Effector memory CD4-positive, alpha-beta T cell (primary cell): ENCODE data around the gene MTA1.

Experiments
- DNase-seq, 3 donors: peaks; one replicate each; pipeline ENCODE4 v3.0.0-alpha.2; 2020
- H3K27ac ChIP-seq: 2 replicates; pipeline ENCODE4 v1.7.0; 2013; ENCODE audit warnings: mild to moderate bottlenecking, low read length, moderate library complexity; ENCODE audit not compliant: insufficient read depth, poor library complexity, severe bottlenecking
- H3K27me3 ChIP-seq: replicated peaks from 2 replicates; pipeline ENCODE4 v1.7.0; 2013; ENCODE audit warnings: mild to moderate bottlenecking, low read length; ENCODE audit not compliant: insufficient read depth, control insufficient read depth, poor library complexity, severe bottlenecking
- H3K36me3 ChIP-seq: 2 replicates; pipeline ENCODE4 v1.7.0; 2013; ENCODE audit warnings: mild to moderate bottlenecking, low read length, moderate library complexity; ENCODE audit not compliant: control insufficient read depth, insufficient read depth
- H3K4me1 ChIP-seq: 2 replicates; pipeline ENCODE4 v1.7.0; 2013; ENCODE audit warnings: low read length, mild to moderate bottlenecking; ENCODE audit not compliant: control insufficient read depth, insufficient read depth, poor library complexity, severe bottlenecking
- H3K4me3 ChIP-seq: 2 replicates; pipeline ENCODE4 v1.7.0; 2013; ENCODE audit warnings: low read length, low read depth, mild to moderate bottlenecking; ENCODE audit not compliant: insufficient read depth, poor library complexity, severe bottlenecking
- H3K9me3 ChIP-seq: 2 replicates; pipeline ENCODE4 v1.7.0; 2013; ENCODE audit warnings: mild to moderate bottlenecking, low read length, moderate library complexity; ENCODE audit not compliant: control insufficient read depth

The MTA1 gene

DNA sequence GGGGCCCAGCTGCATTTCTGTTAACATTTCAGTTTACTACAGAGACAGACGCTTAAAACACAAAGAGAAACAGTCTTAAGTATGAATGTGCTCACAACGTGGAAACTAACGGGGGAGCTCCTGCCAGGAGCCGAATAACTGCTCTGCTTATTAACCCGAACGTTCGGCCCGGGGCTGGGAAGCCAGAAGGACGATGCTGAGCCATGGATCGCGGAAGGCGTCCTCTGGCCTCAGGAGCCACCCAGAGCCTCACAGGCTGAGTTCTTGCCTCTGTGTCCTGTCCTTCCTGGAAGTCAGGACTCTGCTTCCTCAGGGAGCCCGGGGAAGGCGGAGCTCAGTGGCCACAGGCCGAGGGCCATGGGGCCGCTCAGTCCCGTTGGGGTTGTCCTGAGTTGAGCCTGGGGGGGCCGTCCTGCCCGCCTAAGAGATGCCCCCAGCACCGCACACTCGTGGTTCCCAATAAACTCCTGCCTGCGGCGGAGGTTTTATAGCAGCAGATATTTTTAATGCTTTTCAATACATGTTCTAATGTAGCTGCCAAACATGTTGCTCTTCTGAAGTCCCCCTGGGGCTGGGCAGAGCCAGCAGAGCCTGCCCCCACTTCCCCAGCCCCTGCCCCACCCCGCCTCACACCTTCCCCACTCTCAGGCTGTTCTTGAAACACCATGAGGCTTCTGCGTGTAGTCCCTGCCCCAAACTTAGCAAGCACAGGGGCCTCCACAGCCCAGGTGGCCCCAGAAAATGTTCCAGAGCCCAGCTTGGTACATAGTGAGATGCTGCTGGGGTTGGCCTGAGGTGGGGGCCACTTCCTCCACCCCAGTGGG, 24.7 kb upstream of the MTA1 start:
- DNase-seq, result no peak
- Histone ChIP-seq H3K9me3 (no peaks in the 10 kb centered on the region), H3K27me3 (no peaks in the 10 kb centered on the region), H3K36me3 (no peaks in the 10 kb centered on the region), H3K4me3 (no peak overlapping the region), H3K27ac (no peak overlapping the region), H3K4me1 (peaks cover 14% of the 10 kb centered on the region)

DNA sequence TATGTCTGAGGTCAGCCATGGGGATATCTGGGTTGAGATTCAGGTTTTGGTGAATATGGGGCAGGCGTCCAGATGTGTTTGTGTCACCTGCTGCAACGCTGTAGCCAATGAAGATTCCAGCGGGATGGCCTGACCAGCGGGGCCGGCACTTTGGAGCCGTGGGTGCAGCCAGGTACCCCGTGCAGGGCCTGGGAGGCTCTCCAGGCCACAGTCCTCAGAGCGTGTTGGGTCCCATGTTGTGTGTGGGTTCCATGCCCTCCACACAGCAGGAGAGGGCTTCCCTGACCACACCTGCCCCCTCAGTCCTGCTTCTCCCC, 24.1 kb upstream of the MTA1 start:
- H3K27me3 ChIP-seq, result no peaks in the 10 kb centered on the region
- peaks cover 14% of the 10 kb centered on the region for H3K4me1 ChIP-seq
- no peaks in the 10 kb centered on the region for H3K9me3 ChIP-seq
- no peak overlapping the region for H3K27ac ChIP-seq
- H3K36me3 ChIP-seq, result peaks cover under 1% of the 10 kb centered on the region
- no peak for DNase-seq
- H3K4me3 ChIP-seq, result no peak overlapping the region

DNA sequence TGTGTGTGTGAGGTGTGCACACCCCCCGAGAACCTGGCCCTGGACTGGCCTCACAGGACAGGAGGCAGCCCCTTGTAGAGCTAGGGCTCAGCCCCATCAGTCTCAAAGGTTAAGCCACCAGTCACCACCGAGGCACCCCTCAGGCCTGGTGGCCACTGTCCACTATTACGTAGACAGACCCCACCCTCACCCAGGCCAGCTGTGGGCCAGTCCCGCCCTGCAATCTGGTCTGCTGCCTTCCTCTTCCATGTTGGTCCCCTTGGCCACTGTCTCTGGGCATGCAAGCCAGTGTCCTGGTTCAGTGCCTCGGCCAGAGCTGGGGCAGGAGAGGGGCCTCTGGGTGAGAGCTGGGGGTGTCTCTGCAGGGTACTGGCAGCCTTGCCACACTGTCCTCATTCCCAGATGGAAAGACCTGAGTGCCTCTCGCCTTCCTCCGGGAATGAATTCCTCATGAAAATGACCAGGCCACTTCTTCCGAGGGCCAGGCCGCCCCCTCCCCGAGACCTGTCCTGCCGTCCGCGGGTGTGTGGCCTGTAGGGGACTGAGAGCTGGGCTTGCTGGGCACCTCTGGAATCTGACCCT, 22.2 kb upstream of the MTA1 start:
- Histone ChIP-seq H3K9me3 (no peaks in the 10 kb centered on the region), H3K4me3 (peak overlapping the region; percentile 92), H3K36me3 (peaks cover 7% of the 10 kb centered on the region), H3K4me1 (peaks cover 14% of the 10 kb centered on the region), H3K27me3 (no peaks in the 10 kb centered on the region), H3K27ac (peak overlapping the region; percentile 75)
- no peak for DNase-seq

DNA sequence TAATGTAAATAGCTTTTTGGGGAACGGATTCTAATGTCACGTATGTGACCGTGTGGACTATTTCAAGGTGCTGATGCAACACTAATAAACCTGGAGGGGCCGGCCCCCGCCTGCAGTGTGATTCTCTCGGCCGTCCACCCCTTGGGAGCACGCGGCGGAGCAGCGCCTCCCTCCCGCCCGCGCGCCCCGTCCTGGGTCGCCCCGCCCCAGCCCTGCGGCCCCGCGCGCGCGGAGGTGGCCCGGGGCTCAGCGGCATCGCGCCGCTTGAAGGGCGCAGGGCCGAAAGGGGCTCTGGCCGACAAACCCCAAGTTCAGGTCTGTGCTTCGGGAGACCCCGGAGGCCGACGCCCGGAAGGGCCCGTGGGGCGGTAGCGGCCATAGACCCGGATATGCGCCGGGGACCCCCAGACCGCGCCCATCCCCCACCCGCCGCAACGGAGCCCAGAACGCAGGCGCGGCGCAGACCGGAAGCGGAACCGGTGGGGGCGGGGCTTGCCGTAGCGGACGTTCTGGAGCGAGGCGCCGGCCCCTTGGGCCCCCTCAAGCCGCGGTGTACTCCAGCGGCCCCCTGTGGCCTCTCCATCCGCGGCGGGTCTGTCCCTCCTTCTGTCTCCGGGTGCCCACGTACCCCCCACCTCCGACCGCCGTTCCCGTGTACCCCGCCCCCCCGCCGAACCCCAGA, 21.4 kb upstream of the MTA1 start, which contains the start of gene TEX22:
Gene TEX22 (plus strand): TSS at position 495 of the 682 bp plus-strand sequence. CDS start 803 bp downstream, outside the sequence.
- no peaks in the 10 kb centered on the region for H3K27me3 ChIP-seq
- peak; percentile 68 to 75 (median 71) for DNase-seq

DNA sequence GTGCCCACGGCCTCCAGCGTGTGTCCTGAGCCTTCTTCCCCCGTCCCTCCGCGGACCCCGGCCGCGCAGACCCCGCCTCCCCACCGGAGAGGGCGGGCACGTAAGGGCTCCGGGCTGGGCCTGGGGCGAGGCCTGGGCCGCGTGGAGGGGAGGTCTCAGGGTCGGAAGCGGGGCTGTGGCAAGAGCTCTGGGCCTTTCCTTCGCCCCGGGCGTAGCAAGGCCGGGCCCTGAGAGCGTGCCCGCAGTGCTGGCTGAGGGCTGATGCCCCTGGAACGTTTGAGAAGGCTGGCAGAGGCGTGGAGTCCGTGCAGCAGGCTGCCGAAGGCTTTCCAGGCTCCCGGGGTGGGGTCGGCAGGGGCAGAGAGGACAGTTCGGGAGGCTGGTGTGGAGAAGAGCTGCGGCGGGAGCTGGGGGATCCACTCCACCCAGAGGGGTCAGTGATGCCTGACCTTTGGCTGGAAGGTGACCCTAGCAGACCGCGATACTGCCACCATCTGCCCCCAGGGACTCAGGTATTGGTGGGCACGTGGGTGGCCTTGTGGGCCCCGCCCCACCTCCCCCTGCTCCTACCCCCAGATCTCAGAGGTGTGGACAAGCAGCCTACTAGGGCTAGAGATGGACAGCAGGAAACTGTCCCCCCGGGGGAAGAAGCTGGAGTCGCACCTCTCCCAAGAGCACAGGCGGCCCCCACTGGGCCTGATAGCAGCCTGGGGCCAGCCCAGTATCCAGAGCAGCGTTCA, 20.7 kb upstream of the MTA1 start:
- peak in 1 of 3 donors; percentile 21 for DNase-seq
- peak overlapping the region; percentile 75 for H3K27ac ChIP-seq
- H3K4me3 ChIP-seq, result peak overlapping the region; percentile 92
- no peaks in the 10 kb centered on the region for H3K9me3 ChIP-seq
- peaks cover 7% of the 10 kb centered on the region for H3K36me3 ChIP-seq
- H3K27me3 ChIP-seq, result no peaks in the 10 kb centered on the region
- peaks cover 14% of the 10 kb centered on the region for H3K4me1 ChIP-seq

More for the DNA sequence above, 21.4 kb upstream of the MTA1 start, which contains the start of gene TEX22:
- Histone ChIP-seq H3K36me3 (peaks cover 7% of the 10 kb centered on the region), H3K4me3 (peak within 1 kb of the TSS; percentile 92), H3K4me1 (peaks cover 14% of the 10 kb centered on the region), H3K27ac (peak within 1 kb of the TSS; percentile 75), H3K9me3 (no peaks in the 10 kb centered on the region)

DNA sequence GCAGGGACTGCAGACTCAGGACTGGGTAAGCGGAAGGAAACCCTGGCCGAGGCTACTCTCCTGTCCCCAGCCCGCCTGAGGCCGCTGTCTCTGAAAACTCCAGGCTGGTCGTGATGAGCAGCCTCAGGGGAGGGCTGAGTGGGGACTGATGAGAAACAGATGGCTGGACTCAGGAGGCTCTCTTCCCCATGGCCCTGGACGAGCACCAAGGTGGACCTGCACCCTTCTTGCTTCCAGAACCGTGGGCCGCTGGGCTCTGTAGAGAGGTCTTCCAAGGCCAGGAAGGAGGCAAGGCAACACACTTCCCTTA, 20.2 kb upstream of the MTA1 start:
- no peak for DNase-seq
- peak overlapping the region; percentile 92 for H3K4me3 ChIP-seq
- no peaks in the 10 kb centered on the region for H3K9me3 ChIP-seq
- H3K36me3 ChIP-seq, result peaks cover 7% of the 10 kb centered on the region
- peaks cover 14% of the 10 kb centered on the region for H3K4me1 ChIP-seq
- no peaks in the 10 kb centered on the region for H3K27me3 ChIP-seq
- no peak overlapping the region for H3K27ac ChIP-seq

DNA sequence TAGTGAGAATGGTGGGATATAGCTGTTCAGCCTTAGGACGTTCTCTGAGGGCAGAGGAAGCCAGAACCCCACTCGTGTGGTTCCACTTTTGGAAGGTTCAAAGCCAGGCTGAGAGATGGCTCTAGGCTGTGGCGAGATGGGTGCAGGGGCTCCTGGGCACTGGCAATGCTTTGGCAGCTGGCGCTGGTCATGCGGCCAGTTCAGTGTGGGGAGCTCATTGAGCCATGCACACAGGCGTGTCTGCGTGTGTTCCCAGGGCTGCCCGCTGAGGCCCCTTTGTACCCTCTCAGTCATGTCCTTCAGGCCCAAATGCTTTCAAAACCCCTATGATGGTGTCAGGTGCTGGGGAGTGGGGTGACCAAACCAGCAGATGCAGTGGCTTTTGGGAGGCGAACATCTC, 19.6 kb upstream of the MTA1 start:
- Histone ChIP-seq H3K27ac (no peak overlapping the region), H3K4me3 (no peak overlapping the region), H3K4me1 (peaks cover 14% of the 10 kb centered on the region), H3K27me3 (no peaks in the 10 kb centered on the region), H3K36me3 (peaks cover 7% of the 10 kb centered on the region), H3K9me3 (no peaks in the 10 kb centered on the region)
- no peak for DNase-seq

DNA sequence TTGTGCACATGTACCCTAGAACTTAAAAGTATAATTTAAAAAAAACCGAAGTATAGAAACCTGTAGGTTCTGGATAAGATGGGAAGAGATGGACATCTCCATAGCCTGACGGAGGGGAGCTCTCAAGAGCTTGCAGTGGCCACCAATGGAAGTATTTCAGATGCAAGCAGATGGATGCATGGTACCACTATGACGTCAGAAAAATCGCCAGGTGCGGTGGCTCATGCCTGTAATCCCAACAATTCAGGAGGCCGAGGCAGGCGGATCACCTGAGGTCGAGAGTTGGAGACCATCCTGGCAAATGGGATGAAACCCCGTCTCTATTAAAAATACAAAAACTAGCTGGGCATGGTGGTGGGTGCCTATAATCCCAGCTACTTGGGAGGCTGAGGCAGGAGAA, 17.9 kb upstream of the MTA1 start:
- Histone ChIP-seq H3K4me1 (peaks cover 14% of the 10 kb centered on the region), H3K36me3 (peaks cover 7% of the 10 kb centered on the region), H3K27me3 (no peaks in the 10 kb centered on the region), H3K9me3 (no peaks in the 10 kb centered on the region), H3K27ac (no peak overlapping the region), H3K4me3 (no peak overlapping the region)
- DNase-seq, result no peak

DNA sequence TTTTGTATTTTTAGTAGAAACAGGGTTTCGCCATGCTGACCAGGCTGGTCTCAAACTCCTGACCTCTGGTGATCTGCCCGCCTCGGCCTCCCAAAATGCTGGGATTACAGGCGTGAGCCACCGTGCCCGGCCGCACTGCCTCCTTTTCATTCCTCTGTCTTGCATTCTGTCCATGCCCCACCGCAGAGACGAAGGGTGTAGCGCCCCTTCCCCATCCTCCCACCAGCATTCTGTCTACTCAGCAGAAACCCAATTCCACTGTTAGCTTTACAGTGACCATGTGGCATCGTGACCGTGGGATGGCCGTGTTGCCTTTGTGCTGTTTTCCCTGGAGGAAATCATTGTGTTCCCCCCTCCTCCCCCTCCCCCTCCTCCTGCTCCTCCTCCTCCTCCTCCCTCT, 11.0 kb upstream of the MTA1 start:
- H3K4me3 ChIP-seq, result no peak overlapping the region
- peaks cover 4% of the 10 kb centered on the region for H3K4me1 ChIP-seq
- H3K27me3 ChIP-seq, result peaks cover 17% of the 10 kb centered on the region
- H3K9me3 ChIP-seq, result no peaks in the 10 kb centered on the region
- DNase-seq, result no peak
- H3K27ac ChIP-seq, result no peak overlapping the region
- no peaks in the 10 kb centered on the region for H3K36me3 ChIP-seq
